OCI-LY3 (cell line): ENCODE results near the gene SPACA7.

Experiments used
- H2AFZ ChIP-seq: fragments of 200-600, 300-600 bp; shearing (Covaris generic); 2 replicates; pipeline ENCODE4 v1.6.0; 2014; ENCODE audit warnings: antibody characterized with exemption, low read depth, low read length
- H3K27ac ChIP-seq: fragments of 200-600, 300-600 bp; sonication (generic); 2 replicates; pipeline ENCODE4 v1.5.1; 2014; ENCODE audit warnings: mild to moderate bottlenecking, low read length, moderate library complexity, mixed read lengths
- H3K27me3 ChIP-seq: fragments of 200-600, 300-600 bp; sonication (generic); 2 replicates; pipeline ENCODE4 v1.6.1; 2014; ENCODE audit warnings: low read depth, low read length, mixed read lengths
- H3K36me3 ChIP-seq: fragments of 200-600, 300-600 bp; sonication (generic); replicated peaks from 2 replicates; pipeline ENCODE3; 2014; ENCODE audit warnings: low read depth, low read length, mixed read lengths
- H3K4me1 ChIP-seq: fragments of 300-600, 200-600 bp; sonication (generic); 2 replicates; pipeline ENCODE4 v1.6.1; 2014; ENCODE audit warnings: low read length, mixed read lengths
- H3K4me2 ChIP-seq: fragments of 200-600, 300-600 bp; sonication (generic); 2 replicates; pipeline ENCODE4 v1.6.1; 2014; ENCODE audit warnings: low read length, mixed read lengths
- H3K4me3 ChIP-seq: fragments of 300-600, 200-600 bp; sonication (generic); 2 replicates; pipeline ENCODE4 v1.5.1; 2014; ENCODE audit warnings: antibody characterized with exemption, mild to moderate bottlenecking, low read length, moderate library complexity
- H3K79me2 ChIP-seq: fragments of 300-600, 200-600 bp; shearing (Covaris generic); 2 replicates; pipeline ENCODE4 v1.6.1; 2014; ENCODE audit warnings: mild to moderate bottlenecking, low read length, mixed read lengths
- H3K9ac ChIP-seq: fragments of 300-600, 200-600 bp; shearing (Covaris generic); 2 replicates; pipeline ENCODE4 v1.6.0; 2014; ENCODE audit warnings: mild to moderate bottlenecking, low read length, moderate library complexity
- H3K9me3 ChIP-seq: fragments of 200-600, 300-600 bp; shearing (Covaris generic); 2 replicates; pipeline ENCODE4 v1.6.1; 2014; ENCODE audit warnings: low read length, mixed read lengths; ENCODE audit not compliant: insufficient read depth
- H4K20me1 ChIP-seq: fragments of 200-600, 300-600 bp; sonication (generic); 2 replicates; pipeline ENCODE4 v1.6.1; 2016; ENCODE audit warnings: low read length, mixed read lengths; ENCODE audit not compliant: insufficient read depth
- CTCF ChIP-seq: fragments of 200-600, 300-600 bp; sonication (generic); IDR thresholded peaks from 2 replicates; pipeline ENCODE4 v1.5.1; 2014; ENCODE audit warnings: antibody characterized with exemption, low read length, low read depth
- EZH2phosphoT487 ChIP-seq: fragments of 200-600 bp; shearing (Covaris generic); IDR thresholded peaks from 2 replicates; pipeline ENCODE4 v1.6.1; 2018; ENCODE audit warnings: antibody characterized with exemption, mixed run types, low read depth

The SPACA7 gene

GRCh38 chr13:112450118-112450903, 74.2 kb downstream of the SPACA7 start:
- Histone ChIP-seq H2AFZ (no peak overlapping the region), H3K9me3 (no peaks in the 10 kb centered on the region), H3K27ac (no peak overlapping the region), H3K27me3 (no peaks in the 10 kb centered on the region), H3K4me1 (no peaks in the 10 kb centered on the region), H3K4me3 (no peak overlapping the region), H3K4me2 (no peak overlapping the region), H3K9ac (no peak overlapping the region), H3K36me3 (no peaks in the 10 kb centered on the region), H4K20me1 (no peaks in the 10 kb centered on the region), H3K79me2 (no peaks in the 10 kb centered on the region)
- TF ChIP-seq EZH2phosphoT487 (no peak), CTCF (no peak)

DNA sequence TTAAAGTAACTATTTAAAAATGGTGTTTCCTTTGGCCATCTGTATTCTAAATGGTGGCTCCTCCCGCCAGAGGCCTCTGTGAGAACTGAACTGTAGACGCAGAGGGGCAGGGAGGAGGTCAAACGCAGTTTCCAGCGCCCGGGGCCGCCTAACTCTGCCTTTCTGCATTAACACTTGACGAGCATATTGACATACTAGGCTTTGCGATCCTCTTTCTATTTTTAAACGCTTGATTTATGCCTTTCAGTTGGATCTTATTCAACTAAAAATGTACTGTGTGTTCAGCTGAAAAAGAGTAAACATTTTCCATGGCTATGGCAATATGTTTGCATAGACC, 74.7 kb downstream of the SPACA7 start:
- Histone ChIP-seq H3K4me1 (no peaks in the 10 kb centered on the region), H3K27me3 (no peaks in the 10 kb centered on the region), H2AFZ (no peak overlapping the region), H3K9me3 (no peaks in the 10 kb centered on the region), H3K9ac (no peak overlapping the region), H3K79me2 (no peaks in the 10 kb centered on the region), H4K20me1 (no peaks in the 10 kb centered on the region), H3K4me3 (no peak overlapping the region), H3K4me2 (no peak overlapping the region), H3K36me3 (no peaks in the 10 kb centered on the region), H3K27ac (no peak overlapping the region)
- TF ChIP-seq EZH2phosphoT487 (no peak), CTCF (no peak)

GRCh38 chr13:112451512-112452379, 75.6 kb downstream of the SPACA7 start:
- no peak for TF ChIP-seq CTCF
- TF ChIP-seq EZH2phosphoT487 = no peak
- Histone ChIP-seq H4K20me1 (no peaks in the 10 kb centered on the region), H2AFZ (no peak overlapping the region), H3K4me2 (no peak overlapping the region), H3K4me3 (no peak overlapping the region), H3K4me1 (no peaks in the 10 kb centered on the region), H3K9me3 (no peaks in the 10 kb centered on the region), H3K79me2 (no peaks in the 10 kb centered on the region), H3K27me3 (no peaks in the 10 kb centered on the region), H3K9ac (no peak overlapping the region), H3K27ac (no peak overlapping the region), H3K36me3 (no peaks in the 10 kb centered on the region)

GRCh38 chr13:112452380-112453206, 76.4 kb downstream of the SPACA7 start:
- Histone ChIP-seq H3K79me2 (no peaks in the 10 kb centered on the region), H3K27me3 (no peaks in the 10 kb centered on the region), H3K4me1 (no peaks in the 10 kb centered on the region), H4K20me1 (no peaks in the 10 kb centered on the region), H3K27ac (no peak overlapping the region), H3K9ac (no peak overlapping the region), H3K4me2 (no peak overlapping the region), H2AFZ (no peak overlapping the region), H3K36me3 (no peaks in the 10 kb centered on the region), H3K4me3 (no peak overlapping the region), H3K9me3 (no peaks in the 10 kb centered on the region)
- TF ChIP-seq CTCF (no peak), EZH2phosphoT487 (no peak)
